ENCODE data around the gene SSTR3. TPM values are rescaled to one million over a fixed set of nuclear protein-coding genes. Genes with fewer than 3 reads are reported as not detected.

SSTR3 gene
- total and polyA plus RNA-seq, 9 of the 15 experiments (the other 6 are each of a cell fraction or from before 2014, with no cell fraction given), result 0.03 TPM; not detected in 8

GRCh38 chr22:37220543-37220981 is 8.3 kb upstream of the SSTR3 start:
- Histone ChIP-seq H3K4me2 (ENCODE audit: insufficient read depth, low read length) (no peak overlapping the region), H3K27ac (ENCODE audit: extremely low read depth, low read depth, low read length) (no peak overlapping the region), H3K4me1 (replicated peaks in 1 of 2; ENCODE audit: control insufficient read depth in 2 of 2, insufficient read depth in 2 of 2, low read length in 2 of 2) (no peaks in the 10 kb centered on the region; a peak in 2 of 5 replicates), H3K36me3 (ENCODE audit: control insufficient read depth, insufficient read depth, low read length) (peaks cover 14% of the 10 kb centered on the region; the same call in 1 of the 3 replicates), H3K4me3 (no peak overlapping the region), H4K20me1 (replicated peaks; ENCODE audit: control insufficient read depth, insufficient read depth, low read length) (no peaks in the 10 kb centered on the region), H3K9me3 (replicated peaks; ENCODE audit: control insufficient read depth, insufficient read depth, low read depth, low read length) (no peaks in the 10 kb centered on the region), H3K79me2 (ENCODE audit: control insufficient read depth, insufficient read depth, low read length) (no peaks in the 10 kb centered on the region), H3K9ac (ENCODE audit: insufficient read depth in 1 of 2, low read depth in 2 of 2, low read length in 2 of 2) (no peak overlapping the region), H3K9me1 (ENCODE audit: control insufficient read depth, insufficient read depth, low read length) (no peaks in the 10 kb centered on the region), H3K27me3 (ENCODE audit: control insufficient read depth in 2 of 2, insufficient read depth in 2 of 2, low read length in 2 of 2) (no peaks in the 10 kb centered on the region; a peak in 1 of 5 replicates), H2AFZ (ENCODE audit: low read depth, low read length) (no peak overlapping the region)
- TF ChIP-seq LARP7 (IDR thresholded peaks at IDR 0.05), result no peak
- 0 out of 2 replicates have a peak, but pooled peaks have one; percentile 27 for TF ChIP-seq NFIC (IDR thresholded peaks at IDR 0.05)
- no TSS peak for BruUV-seq (replicated peaks)
- 28% methylated on average over 4 of the region's 4 CpGs for WGBS (ENCODE audit: insufficient coverage, low coverage, missing lambda C conversion rate)
- ChIA-PET POLR2A (no interaction called here), CTCF (ENCODE audit: low intra/inter-chr PET ratio) (no interaction called here)
- intact Hi-C loops (cut with micrococcal nuclease), result no loop called here
- in situ Hi-C loops (cut with MboI), result no loop called here
- FAIRE-seq, result no peak
- no peak for DNase-seq (ENCODE audit: extremely low read depth in 1 of 4, low spot score in 3 of 4)
- no peak for ATAC-seq

DNA sequence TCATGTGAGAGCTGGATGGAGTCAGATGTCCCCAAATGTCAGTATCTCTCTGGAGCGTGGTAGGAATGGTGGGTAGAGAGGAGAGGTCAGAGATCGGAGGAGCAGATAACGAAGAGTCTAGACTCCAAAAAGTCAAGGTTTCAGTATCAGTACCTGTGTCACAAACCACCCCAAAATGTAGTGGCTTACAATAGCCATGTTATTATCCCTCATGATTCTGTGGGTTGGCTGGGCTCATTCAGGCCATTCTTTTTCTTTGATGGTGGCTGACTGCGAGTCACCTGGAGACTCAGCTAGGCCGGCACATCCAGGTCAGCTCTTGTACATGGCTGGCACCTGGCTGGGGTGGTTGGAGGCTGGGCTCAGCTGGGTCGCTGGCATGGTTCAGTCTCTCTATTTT is 7.3 kb upstream of the SSTR3 start:
- ATAC-seq, result no peak
- Histone ChIP-seq H3K9me3 (replicated peaks; ENCODE audit: control insufficient read depth, insufficient read depth, low read depth, low read length) (no peaks in the 10 kb centered on the region), H3K4me3 (no peak overlapping the region), H3K4me2 (ENCODE audit: insufficient read depth, low read length) (no peak overlapping the region), H2AFZ (ENCODE audit: low read depth, low read length) (no peak overlapping the region), H3K9ac (ENCODE audit: insufficient read depth in 1 of 2, low read depth in 2 of 2, low read length in 2 of 2) (no peak overlapping the region), H3K9me1 (ENCODE audit: control insufficient read depth, insufficient read depth, low read length) (no peaks in the 10 kb centered on the region), H3K79me2 (ENCODE audit: control insufficient read depth, insufficient read depth, low read length) (no peaks in the 10 kb centered on the region), H3K36me3 (ENCODE audit: control insufficient read depth, insufficient read depth, low read length) (peaks cover 4% of the 10 kb centered on the region; the same call in 1 of the 3 replicates), H3K4me1 (replicated peaks in 1 of 2; ENCODE audit: control insufficient read depth in 2 of 2, insufficient read depth in 2 of 2, low read length in 2 of 2) (no peaks in the 10 kb centered on the region; a peak in 2 of 5 replicates), H3K27ac (ENCODE audit: extremely low read depth, low read depth, low read length) (no peak overlapping the region), H4K20me1 (replicated peaks; ENCODE audit: control insufficient read depth, insufficient read depth, low read length) (no peaks in the 10 kb centered on the region), H3K27me3 (ENCODE audit: control insufficient read depth in 2 of 2, insufficient read depth in 2 of 2, low read length in 2 of 2) (no peaks in the 10 kb centered on the region; a peak in 1 of 5 replicates)
- intact Hi-C loops (cut with micrococcal nuclease), result no loop called here
- in situ Hi-C loops (cut with MboI), result no loop called here
- WGBS (ENCODE audit: insufficient coverage, low coverage, missing lambda C conversion rate), result 38% methylated on average over 5 of the region's 6 CpGs
- DNase-seq (ENCODE audit: extremely low read depth in 1 of 4, low spot score in 3 of 4), result no peak
- no peak for FAIRE-seq
- CTCF ChIA-PET (ENCODE audit: low intra/inter-chr PET ratio), result no interaction called here
- BruUV-seq (replicated peaks), result no TSS peak
- POLR2A ChIA-PET, result no interaction called here
- no peak for TF ChIP-seq OTX1 (CRISPR knock-in tag; IDR thresholded peaks at IDR 0.05)
- TF ChIP-seq TCF15 (CRISPR knock-in tag; IDR thresholded peaks at IDR 0.05), result no peak
- no peak for TF ChIP-seq CTBP1 (IDR thresholded peaks at IDR 0.05; ENCODE audit: borderline replicate concordance)
- TF ChIP-seq, protein P1, sequence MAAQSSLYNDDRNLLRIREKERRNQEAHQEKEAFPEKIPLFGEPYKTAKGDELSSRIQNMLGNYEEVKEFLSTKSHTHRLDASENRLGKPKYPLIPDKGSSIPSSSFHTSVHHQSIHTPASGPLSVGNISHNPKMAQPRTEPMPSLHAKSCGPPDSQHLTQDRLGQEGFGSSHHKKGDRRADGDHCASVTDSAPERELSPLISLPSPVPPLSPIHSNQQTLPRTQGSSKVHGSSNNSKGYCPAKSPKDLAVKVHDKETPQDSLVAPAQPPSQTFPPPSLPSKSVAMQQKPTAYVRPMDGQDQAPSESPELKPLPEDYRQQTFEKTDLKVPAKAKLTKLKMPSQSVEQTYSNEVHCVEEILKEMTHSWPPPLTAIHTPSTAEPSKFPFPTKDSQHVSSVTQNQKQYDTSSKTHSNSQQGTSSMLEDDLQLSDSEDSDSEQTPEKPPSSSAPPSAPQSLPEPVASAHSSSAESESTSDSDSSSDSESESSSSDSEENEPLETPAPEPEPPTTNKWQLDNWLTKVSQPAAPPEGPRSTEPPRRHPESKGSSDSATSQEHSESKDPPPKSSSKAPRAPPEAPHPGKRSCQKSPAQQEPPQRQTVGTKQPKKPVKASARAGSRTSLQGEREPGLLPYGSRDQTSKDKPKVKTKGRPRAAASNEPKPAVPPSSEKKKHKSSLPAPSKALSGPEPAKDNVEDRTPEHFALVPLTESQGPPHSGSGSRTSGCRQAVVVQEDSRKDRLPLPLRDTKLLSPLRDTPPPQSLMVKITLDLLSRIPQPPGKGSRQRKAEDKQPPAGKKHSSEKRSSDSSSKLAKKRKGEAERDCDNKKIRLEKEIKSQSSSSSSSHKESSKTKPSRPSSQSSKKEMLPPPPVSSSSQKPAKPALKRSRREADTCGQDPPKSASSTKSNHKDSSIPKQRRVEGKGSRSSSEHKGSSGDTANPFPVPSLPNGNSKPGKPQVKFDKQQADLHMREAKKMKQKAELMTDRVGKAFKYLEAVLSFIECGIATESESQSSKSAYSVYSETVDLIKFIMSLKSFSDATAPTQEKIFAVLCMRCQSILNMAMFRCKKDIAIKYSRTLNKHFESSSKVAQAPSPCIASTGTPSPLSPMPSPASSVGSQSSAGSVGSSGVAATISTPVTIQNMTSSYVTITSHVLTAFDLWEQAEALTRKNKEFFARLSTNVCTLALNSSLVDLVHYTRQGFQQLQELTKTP (IDR thresholded peaks at IDR 0.05; ENCODE audit: low read depth in 1 of 2, partially characterized antibody in 2 of 2), result no peak
- no peak for TF ChIP-seq ZNF511 (CRISPR knock-in tag; IDR thresholded peaks at IDR 0.05)
- TF ChIP-seq RNF2 (IDR thresholded peaks at IDR 0.05), result no peak
- no peak for TF ChIP-seq KLF10 (CRISPR knock-in tag; IDR thresholded peaks at IDR 0.05)

All from K562 (cell line).